ENCODE data around the gene HDAC9.

DNA sequence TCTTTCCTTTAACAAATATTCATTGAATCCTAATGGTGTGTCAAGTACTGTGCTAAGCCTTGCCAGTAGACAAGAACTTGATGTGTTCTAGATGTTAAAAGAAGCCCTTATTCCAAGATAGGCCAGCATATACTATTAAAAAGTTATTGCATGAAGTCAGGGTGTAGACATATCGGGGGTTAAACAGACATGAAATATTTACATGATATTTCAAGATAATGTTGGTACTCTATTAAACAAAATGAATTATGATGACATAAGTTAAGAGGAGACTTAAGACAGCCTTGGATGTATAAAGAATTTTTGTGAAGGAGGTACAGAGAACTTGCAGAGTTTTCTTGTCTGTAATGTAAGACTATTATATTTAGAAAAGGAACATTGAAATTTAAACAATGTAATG lies 44.8 kb downstream of the HDAC9 start:
- TF ChIP-seq, protein P1, sequence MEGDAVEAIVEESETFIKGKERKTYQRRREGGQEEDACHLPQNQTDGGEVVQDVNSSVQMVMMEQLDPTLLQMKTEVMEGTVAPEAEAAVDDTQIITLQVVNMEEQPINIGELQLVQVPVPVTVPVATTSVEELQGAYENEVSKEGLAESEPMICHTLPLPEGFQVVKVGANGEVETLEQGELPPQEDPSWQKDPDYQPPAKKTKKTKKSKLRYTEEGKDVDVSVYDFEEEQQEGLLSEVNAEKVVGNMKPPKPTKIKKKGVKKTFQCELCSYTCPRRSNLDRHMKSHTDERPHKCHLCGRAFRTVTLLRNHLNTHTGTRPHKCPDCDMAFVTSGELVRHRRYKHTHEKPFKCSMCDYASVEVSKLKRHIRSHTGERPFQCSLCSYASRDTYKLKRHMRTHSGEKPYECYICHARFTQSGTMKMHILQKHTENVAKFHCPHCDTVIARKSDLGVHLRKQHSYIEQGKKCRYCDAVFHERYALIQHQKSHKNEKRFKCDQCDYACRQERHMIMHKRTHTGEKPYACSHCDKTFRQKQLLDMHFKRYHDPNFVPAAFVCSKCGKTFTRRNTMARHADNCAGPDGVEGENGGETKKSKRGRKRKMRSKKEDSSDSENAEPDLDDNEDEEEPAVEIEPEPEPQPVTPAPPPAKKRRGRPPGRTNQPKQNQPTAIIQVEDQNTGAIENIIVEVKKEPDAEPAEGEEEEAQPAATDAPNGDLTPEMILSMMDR (IDR thresholded peaks at IDR 0.05), result no peak
- no peak for TF ChIP-seq POLR2A (IDR thresholded peaks at IDR 0.05)
- TF ChIP-seq POLR2AphosphoS5 (IDR thresholded peaks at IDR 0.05), result no peak
- TF ChIP-seq EP300 (IDR thresholded peaks at IDR 0.05), result no peak

Measured in gastroesophageal sphincter (tissue), 3 donors.